ENCODE data around the gene PLCB3. TPM values are rescaled to one million over a fixed set of nuclear protein-coding genes. Genes with fewer than 3 reads are reported as not detected.

PLCB3 gene
- total and polyA plus RNA-seq, 2 experiments from 2014 or later, result 28.1 to 103 TPM

- TF ChIP-seq, protein P1, sequence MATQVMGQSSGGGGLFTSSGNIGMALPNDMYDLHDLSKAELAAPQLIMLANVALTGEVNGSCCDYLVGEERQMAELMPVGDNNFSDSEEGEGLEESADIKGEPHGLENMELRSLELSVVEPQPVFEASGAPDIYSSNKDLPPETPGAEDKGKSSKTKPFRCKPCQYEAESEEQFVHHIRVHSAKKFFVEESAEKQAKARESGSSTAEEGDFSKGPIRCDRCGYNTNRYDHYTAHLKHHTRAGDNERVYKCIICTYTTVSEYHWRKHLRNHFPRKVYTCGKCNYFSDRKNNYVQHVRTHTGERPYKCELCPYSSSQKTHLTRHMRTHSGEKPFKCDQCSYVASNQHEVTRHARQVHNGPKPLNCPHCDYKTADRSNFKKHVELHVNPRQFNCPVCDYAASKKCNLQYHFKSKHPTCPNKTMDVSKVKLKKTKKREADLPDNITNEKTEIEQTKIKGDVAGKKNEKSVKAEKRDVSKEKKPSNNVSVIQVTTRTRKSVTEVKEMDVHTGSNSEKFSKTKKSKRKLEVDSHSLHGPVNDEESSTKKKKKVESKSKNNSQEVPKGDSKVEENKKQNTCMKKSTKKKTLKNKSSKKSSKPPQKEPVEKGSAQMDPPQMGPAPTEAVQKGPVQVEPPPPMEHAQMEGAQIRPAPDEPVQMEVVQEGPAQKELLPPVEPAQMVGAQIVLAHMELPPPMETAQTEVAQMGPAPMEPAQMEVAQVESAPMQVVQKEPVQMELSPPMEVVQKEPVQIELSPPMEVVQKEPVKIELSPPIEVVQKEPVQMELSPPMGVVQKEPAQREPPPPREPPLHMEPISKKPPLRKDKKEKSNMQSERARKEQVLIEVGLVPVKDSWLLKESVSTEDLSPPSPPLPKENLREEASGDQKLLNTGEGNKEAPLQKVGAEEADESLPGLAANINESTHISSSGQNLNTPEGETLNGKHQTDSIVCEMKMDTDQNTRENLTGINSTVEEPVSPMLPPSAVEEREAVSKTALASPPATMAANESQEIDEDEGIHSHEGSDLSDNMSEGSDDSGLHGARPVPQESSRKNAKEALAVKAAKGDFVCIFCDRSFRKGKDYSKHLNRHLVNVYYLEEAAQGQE (IDR thresholded peaks at IDR 0.05; ENCODE audit: unreplicated experiment), result no peak
- TF ChIP-seq EZH2 (IDR thresholded peaks at IDR 0.05; ENCODE audit: low read depth, unreplicated experiment), result no peak
- TF ChIP-seq ETS1 (IDR thresholded peaks at IDR 0.05), result no peak
- no peak for TF ChIP-seq CTCF (conservative IDR thresholded peaks at IDR 0.05; ENCODE audit: low read depth in 2 of 2)
Observed at GRCh38 chr11:64276653-64277431, 25.5 kb downstream of the PLCB3 start (continued).

DNA sequence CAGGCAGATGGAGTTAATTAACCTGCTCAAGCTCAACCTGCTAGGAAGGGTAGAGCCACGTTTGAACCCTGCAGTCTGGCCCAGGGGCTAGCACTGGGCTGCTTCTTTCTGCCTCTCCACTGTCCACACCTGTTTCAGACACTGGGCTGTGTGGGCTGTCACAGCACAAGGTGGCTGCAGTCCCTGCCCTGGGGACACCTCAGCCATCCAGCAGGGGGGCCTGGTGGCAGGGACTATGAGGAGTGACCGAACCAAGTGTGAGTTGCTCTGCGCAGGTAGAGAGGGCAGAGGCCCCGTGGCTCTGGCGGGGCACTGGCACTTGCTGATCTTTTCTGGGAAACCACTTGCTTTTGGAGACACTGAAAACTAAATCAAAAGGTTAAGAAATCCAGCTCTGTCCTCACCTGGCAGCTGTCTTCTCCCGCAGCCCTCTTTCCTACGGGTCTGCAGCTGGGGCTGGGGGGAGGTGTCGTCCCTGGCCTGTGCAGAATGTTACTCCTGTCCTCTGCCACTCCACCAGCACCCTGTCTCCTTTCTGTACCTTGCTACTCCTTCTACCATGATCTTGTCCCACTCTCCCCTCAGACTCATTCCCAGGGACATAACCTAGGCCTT lies 27.4 kb downstream of the PLCB3 start:
- ATAC-seq (no peak), DNase-seq (ENCODE audit: low spot score) (no peak)
- H2AFZ ChIP-seq, result no peak overlapping the region
- no peak overlapping the region for H3K27ac ChIP-seq (ENCODE audit: low read depth)
- H3K36me3 ChIP-seq (ENCODE audit: insufficient read depth), result no peaks in the 10 kb centered on the region
- H3F3A ChIP-seq (replicated peaks; ENCODE audit: low read depth), result no peaks in the 10 kb centered on the region
- no peaks in the 10 kb centered on the region for H3K9me3 Mint-ChIP-seq
- peaks cover 1% of the 10 kb centered on the region for H3K4me1 ChIP-seq (ENCODE audit: insufficient read depth)
- peaks cover 10% of the 10 kb centered on the region for H3K36me3 Mint-ChIP-seq (ENCODE audit: low read depth)
- no peak for TF ChIP-seq ZNF331 (CRISPR knock-in tag; IDR thresholded peaks at IDR 0.05; ENCODE audit: low read depth)
- H3K27ac Mint-ChIP-seq, result no peak overlapping the region
- no peaks in the 10 kb centered on the region for H3K27me3 ChIP-seq (ENCODE audit: insufficient read depth)
- H3K4me2 ChIP-seq, result no peak overlapping the region
- H3K9me2 ChIP-seq (ENCODE audit: insufficient read depth), result no peaks in the 10 kb centered on the region
- peaks cover 4% of the 10 kb centered on the region; the same call in 2 of the 3 replicates for H3K4me1 Mint-ChIP-seq
- no peaks in the 10 kb centered on the region for H3K79me2 ChIP-seq (replicated peaks; ENCODE audit: insufficient read depth)
- no peaks in the 10 kb centered on the region; the same call in 1 of the 2 replicates for H4K20me1 ChIP-seq (replicated peaks; ENCODE audit: insufficient read depth)
- H3K27me3 Mint-ChIP-seq (ENCODE audit: insufficient read depth, low read depth, poor library complexity), result peaks cover 7% of the 10 kb centered on the region
- H3K4me3 ChIP-seq, result no peak overlapping the region
- H3K4me3 Mint-ChIP-seq, result no peak overlapping the region
